ENCODE data around the gene ACTN1. TPM values are rescaled to one million over a fixed set of nuclear protein-coding genes. Genes with fewer than 3 reads are reported as not detected.

ACTN1 gene
- total RNA-seq, 2 experiments from 2014 or later: 73.8 to 73.9 TPM

DNA sequence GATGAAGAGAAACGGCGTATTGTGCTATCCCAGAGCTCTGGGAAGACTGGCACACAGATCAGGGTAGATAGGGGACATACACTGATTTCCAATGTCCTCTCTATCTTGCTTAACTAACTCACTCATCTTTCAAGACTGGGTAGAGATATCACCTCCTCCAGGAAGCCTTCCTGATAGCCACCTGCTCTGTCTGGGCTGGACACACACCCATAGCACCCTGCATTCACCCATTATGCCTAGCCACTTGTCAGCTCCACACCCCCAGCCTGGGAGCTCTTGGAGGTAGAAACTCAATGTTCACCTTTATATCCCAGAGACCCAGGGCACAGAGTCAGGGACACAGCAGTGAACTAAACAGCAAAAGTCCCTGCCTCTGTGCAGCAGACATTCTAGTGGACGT lies 52.0 kb downstream of the ACTN1 start:
- POLR2A ChIA-PET: no interaction called here
- CTCF ChIA-PET: no interaction called here

DNA sequence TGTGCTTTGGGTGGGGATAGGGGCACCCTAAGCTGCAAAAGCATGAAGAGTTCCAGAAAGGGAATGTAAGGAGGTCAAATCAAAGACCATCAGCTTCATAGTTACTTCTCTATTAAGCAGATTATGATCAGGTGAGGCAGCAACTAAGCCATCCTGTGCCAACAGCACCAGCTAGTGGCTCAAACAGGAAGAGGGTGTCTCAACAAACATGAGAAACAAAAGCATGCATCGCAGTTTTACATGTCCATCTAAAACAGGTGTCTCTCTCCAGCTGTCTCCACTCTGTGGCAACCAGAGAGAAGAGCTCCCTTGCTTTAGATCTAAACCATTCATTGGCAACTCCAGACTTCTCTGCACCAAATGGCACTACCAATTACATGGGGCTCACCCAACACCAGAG lies 52.9 kb downstream of the ACTN1 start:
- ChIA-PET CTCF (interaction anchor here (1.2 kb wide), 1 partner anchor 63 kb away, joined by 3 read pairs; no protein-coding TSS in a partner anchor), POLR2A (no interaction called here)

DNA sequence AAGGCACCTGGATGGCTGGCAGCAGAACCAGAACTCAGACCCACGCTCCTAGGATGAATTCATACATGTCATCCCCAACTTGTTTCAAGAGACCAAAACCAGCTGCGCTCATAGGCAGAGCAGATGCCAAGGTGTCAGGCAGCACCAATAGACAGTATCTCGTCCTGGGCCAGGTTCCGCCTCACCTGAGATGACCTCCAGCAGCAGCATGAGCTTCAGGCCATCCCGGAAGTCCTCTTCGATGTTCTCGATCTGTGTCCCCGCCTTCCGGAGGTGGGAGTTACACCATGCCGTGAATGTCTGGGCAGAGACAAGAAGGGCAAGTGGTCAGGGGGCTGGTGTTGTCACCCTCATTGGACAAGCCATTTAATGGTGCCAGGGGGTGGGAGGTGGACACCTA lies 53.7 kb downstream of the ACTN1 start:
- ChIA-PET CTCF (no interaction called here), POLR2A (no interaction called here)

DNA sequence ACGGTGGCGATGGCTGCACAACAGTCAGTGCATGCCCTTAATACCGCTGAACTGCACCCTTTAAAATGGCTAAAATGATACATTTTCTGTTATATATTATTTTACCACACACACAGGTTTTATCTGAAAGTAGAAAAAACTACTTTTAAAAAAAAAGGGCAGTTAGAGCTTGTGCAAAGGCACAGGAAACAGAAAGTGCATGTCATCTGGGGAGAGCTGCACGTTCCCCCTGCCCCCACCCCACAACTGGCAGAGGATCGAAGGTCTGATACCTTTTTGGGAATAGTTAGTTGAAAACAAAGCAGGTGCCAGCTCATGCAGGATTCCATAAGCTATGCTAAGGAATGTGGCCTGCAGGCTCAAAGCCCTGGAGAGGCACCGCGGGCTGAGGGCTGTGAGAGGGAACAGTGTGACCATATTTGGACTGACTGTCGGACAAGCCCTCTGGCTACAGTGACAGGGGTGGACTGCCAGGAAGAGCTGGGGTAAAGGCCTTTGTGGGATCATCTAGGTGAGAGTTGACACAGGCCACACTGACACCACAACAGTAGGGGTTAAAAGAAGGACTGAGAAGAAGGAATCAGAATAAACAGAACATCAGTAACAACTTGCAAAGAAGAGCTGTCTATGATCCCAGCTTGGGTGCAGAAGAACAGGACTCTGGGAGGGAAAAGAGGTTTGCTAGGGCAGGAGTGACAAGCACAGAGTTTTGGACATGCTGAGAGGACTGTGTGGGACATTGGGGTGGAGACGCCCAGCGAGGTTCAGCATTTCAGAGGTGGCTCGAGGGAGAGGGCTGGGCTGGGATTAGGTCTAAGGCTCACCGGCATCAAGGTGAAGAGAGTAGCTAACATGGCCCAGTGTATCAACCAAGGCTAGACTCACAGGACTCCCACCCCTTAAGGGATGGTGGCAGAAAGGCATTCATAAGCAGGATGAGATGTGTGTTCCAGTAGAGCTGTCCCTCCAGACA lies 54.6 kb downstream of the ACTN1 start:
- CTCF ChIA-PET: interaction anchor here (1.6 kb wide), 1 partner anchor 12 kb away, joined by 4 read pairs; no protein-coding TSS in a partner anchor
- POLR2A ChIA-PET: no interaction called here

DNA sequence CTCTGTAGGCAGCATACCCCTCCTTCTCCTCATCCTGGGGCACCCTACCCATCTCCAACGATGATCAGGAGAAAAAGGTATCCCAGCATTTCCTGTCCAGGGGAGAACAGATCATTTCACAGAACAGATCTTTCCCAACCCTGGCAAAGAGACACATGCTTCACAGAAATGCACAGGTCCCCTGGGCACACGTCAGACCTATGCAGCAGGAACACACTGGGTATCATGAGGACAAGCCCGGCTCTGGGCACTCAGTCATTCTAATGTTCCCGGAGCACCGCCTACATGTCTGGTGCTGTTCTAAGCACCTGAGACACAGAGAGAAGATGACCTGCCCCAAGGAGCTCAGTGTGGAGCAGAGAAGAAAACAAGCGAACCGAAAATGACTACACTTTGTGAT lies 56.2 kb downstream of the ACTN1 start:
- CTCF ChIA-PET: no interaction called here
- POLR2A ChIA-PET: no interaction called here

DNA sequence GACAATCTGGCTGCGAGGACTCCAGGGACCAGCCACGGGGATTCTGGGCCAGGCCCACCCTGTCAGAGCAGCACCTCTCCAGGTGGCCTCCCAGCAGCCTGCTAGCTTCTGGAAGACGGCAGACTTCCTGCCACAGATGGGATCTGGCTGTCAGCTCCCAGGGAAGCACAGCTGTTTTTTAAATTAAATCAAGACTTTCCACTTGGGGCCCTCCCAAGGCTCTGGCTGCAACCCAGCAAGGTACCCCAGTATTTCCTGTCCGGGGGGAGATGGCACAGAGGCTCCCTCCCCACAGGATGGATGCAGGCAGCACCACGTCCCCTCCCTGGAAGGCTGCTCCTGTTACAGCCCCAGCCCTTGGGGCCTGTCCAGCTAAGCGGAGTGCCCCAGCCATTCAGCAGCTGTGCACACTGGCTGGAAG lies 56.9 kb downstream of the ACTN1 start:
- ChIA-PET POLR2A (no interaction called here), CTCF (interaction anchor here (0.5 kb wide), 1 partner anchor 10 kb away, joined by 3 read pairs; no protein-coding TSS in a partner anchor)

DNA sequence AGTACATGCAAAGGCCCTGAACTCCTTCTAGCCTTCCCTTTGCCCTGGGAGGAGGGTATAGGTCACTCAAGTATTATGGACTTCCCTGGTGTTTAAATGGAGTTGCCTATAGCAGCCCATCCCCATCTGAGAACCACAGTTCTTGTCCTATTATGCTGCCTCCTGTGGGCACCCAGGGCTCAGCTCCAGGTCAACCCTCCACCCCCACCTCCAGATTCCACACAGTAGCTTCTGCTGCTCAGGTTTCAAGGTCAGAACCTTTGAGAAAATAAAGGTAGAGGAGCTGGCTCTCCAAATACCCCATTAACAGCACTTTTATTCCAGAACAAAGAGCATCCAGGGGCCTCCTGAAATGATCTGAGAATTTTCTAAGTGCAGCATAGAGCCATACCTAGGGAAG lies 57.4 kb downstream of the ACTN1 start:
- CTCF ChIA-PET: no interaction called here
- POLR2A ChIA-PET: no interaction called here

DNA sequence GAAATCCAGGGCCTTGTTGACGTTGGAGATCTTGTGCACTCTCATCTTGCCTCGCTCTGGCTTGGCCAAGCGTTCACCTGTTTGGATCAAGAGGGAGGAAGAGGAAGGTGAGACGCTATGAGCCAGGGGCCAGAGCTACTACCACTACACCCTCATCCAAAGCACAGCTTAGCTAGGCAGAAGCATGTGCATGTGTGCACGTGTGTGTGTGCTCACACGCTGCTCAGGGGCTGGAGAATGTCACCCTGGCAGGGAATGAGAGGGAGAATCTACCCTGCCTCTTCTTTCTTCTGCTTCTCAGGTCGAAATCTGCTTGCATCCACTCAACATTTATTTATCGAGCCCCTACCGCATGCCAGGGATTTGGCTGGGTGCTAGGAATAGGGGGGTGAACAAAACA lies 58.1 kb downstream of the ACTN1 start:
- ChIA-PET CTCF (no interaction called here), POLR2A (no interaction called here)

DNA sequence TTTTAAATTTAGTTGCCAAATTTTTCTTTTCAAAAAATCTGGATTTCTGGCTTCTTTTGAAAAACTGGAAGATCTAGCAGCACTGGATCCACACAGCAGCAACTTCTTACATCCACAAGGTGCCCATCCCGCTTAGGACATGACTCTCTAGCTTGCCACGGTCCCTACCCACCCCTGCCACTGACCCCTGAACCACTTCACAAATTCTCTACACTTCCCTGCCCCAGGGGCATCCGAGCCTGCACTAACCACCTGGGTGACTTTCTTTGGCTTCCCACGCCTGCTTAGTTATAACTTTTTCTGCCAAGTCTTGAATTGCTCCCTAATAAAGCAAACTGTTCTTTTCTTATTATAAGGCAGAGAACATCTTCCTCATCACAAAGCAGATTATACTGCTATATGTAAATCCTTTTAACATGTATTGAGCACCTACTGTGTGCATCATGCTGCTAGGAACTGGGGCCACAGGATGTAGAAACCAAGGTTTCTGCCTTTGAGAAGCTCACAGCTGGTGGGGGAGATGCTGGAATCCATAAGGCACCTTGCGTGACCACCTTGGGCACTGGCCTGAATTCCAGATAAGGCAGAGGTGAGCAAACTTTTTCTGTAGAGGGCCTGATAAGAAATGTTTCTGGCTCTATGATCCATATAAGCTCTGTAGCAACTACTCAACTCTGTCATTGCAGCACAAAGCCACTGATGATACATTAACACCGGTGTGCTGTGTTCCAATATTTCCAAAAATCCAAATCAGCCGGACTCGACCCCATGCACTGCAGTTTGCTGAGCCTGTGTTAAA lies 59.8 kb downstream of the ACTN1 start:
- POLR2A ChIA-PET: no interaction called here
- CTCF ChIA-PET: interaction anchor here (1.2 kb wide), 2 partner anchors 8 to 188 kb away, joined by 3 read pairs; no protein-coding TSS in a partner anchor

DNA sequence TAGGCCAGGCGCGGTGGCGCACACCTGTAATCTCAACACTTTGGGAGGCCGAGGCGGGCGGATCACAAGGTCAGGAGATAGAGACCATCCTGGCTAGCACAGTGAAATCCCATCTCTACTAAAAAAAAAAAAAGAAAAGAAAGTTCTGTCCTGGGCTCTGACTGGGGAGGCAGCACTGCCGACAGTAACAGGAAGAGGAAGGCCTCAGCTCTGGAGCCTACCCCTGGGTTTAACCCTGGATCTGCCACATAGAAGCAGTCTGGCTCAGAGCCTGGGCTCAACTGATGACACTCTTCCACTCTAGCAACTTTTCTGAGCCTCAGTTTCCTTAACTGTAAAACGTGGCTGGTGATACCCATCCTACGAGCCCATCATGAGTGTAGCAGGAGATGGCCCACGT lies 60.5 kb downstream of the ACTN1 start:
- POLR2A ChIA-PET: no interaction called here
- CTCF ChIA-PET: no interaction called here

DNA sequence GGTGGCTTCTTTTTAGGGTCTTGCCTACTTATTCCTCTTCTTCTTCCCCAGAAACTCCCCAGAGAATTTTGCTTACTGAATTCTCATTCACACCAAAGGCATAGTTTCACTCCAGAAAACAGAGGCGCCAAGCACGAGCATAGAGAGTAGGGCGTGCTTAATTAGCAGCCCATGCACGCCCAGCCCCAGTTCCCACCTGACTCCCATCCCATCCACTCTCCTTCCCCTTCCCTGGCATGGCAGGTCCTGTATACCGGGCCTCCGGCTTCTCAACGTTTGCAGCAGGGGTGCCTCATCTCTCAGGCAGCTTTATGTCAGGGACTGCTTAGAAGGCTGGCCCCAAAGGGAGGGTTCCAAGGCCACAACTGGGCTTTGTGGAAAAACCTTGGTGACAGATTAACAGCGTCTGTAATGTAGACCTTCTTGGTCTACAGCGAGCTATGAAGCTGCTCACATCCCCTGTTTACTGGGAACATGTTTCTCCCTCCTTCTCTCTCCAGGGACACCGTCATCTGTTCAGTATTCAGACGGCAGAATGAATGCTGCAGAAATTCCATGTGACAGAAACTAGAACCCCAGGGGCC lies 62.7 kb downstream of the ACTN1 start:
- ChIA-PET POLR2A (no interaction called here), CTCF (interaction anchor here (0.5 kb wide), 1 partner anchor 688 kb away, joined by 3 read pairs; no protein-coding TSS in a partner anchor)

DNA sequence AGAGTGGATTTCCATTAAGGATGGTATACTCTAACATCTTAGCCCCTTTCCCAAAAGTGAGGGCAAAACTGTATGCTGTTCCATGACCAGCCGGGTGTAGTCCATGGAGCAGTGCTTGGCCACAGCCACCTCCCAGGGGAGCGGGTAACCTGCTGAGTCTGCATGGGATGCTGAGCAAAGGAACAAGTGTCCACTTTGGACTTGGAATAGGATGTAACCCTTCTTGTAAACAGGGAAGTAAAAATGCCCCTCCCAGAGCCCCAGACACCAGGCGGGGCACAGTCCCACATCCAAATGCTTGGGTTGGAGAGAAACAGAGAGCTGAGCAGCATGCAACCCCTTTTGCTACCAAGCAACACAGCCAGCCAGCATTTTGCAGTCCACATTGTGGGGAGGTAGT lies 65.6 kb downstream of the ACTN1 start:
- ChIA-PET POLR2A (no interaction called here), CTCF (no interaction called here)

DNA sequence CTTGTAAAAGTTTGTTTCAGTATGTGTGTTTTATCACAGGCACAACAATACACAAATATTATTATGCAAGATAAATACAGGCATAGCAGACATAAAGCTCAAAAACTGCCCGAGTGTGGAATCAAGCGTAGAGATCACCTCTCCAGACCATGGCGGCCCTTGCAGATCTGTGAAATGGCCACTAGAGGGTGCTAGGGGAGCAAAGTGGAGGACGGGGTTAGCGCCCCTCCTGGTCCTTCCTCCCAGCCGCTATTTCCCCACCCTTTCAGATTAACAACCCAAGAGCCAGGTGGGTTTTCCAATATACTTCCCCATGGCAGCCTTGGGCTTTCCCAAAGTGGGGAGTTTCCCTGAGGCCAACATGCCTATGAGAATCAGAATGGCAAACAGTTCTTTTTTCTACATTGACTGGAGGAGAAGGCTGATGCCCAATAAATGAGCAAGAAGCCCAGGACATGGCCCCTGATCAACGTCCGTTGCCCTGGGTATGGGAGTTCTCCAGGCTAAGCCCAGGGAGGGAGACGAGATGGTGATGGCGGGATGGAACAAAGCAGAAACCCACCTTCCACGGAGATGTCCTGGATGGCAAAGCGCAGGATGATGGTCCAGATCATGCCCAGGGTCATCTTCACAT lies 67.4 kb downstream of the ACTN1 start:
- POLR2A ChIA-PET: no interaction called here
- CTCF ChIA-PET: interaction anchor here (0.6 to 2.1 kb wide), 16 partner anchors 8 to 208 kb away, joined by 3 to 13 read pairs (median 3); no protein-coding TSS in a partner anchor

DNA sequence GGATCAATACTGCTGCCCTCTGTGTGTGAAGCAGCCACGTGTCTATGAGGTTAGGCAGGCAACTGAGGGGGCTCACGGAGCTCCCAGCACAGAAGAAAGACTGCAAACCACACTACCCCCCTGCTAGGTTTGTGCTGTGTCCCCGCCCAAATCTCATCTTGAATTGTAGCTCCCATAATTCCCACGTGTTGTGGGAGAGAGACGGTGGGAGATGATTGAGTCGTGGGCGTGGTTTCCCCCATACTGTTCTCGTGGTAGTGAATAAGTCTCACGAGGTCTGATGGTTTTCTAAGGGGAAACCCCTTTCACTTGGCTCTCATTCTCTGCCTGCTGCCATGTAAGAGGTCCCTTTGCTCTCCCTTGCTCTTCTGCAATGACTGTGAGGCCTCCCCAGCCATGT lies 68.6 kb downstream of the ACTN1 start:
- ChIA-PET CTCF (interaction anchor here (0.6 to 2.1 kb wide), 6 partner anchors 40 to 197 kb away, joined by 3 to 13 read pairs (median 5); no protein-coding TSS in a partner anchor), POLR2A (no interaction called here)

DNA sequence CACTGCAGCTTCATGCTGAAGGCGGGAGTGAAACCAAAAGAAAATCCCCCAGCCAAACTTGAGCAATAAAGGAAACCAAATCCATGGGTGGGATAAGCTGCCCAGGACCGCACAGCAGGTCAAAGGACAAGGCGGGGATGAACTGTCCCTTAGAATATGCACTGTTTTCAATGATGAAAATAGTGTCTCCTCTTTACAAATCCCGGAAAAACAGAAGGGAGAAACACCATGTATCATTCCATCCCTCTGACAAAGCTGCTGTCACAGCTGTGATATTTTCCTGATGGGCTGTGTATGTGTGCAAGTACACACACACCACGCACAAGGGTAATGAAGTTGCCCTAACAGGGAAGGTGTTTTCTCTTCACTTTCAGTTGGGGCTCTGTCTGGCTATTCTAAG lies 70.3 kb downstream of the ACTN1 start:
- POLR2A ChIA-PET: no interaction called here
- CTCF ChIA-PET: interaction anchor here (0.5 kb wide), 1 partner anchor 190 kb away, joined by 4 read pairs; no protein-coding TSS in a partner anchor

DNA sequence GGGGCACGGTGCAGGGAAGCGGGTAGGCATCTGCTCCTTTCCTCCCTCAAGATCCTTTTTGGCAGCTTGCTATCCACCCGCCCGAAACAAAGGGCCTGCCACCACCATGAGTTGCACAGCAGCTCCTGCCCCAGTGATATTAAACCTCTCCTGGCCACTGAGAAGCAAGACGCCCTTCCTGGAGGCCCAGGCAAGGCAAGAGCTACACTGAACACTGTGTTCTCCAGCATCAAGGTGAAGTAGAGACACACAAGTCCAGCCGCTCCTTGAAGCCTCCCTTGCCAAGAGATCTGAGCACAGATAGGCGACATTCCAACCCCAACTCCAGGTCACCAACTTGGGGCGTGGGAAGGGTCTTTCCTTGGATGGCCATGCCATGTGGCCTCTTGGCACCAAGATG lies 70.9 kb downstream of the ACTN1 start:
- ChIA-PET POLR2A (no interaction called here), CTCF (no interaction called here)

DNA sequence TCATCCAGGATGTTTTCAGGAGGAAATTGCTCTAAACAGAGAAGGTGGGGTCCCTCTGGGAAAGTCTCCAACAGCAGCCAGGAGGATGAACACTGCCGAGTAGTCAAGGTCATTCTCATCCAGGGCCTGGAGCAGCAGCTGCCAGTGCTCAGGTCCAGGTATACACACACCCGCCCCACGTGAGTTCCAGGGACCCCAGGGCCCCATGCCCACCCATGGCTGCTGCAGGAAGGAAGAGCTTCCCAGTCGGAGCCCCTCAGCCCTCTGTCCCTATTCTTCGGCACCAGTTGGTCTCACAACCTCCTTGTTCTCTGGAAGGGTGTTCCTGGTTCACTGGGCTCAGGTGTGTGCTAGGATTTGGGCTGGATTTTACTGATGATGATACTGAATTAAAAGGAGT lies 72.7 kb downstream of the ACTN1 start:
- ChIA-PET CTCF (no interaction called here), POLR2A (no interaction called here)

DNA sequence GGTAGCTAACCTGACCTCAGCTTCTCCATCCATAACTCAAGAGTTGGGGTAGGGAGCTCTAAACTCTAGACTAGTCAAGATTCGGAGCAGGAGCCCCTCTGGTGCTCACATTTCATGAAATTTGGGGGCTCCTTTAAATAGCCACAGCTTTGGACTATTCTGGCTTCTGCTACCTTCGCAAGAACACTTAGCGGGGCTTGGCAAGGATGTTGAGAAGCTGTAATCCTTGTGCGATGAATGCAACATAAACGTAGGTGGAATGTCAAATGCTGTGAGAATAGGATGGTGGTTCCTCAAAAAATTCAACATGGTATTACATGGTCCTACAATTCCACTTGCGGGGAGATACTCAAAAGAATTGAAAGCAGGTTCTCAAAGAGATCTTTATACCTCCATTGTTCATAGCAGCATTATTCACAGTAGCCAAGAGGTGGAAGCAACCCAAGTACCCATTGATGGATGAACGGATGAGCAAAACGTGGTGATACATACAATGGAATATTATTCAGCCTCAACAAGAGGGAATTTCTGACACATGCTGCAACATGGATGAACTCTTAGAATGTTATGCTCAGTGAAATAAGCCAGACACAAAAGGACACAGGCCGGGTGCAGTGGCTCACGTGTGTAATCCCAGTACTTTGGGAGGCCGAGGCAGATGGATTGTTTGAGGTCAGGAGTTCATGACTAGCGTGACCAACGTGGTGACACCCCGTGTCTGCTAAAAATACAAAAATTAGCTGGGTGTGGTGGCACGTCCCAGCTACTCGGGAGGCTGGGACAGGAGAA lies 73.8 kb downstream of the ACTN1 start:
- ChIA-PET POLR2A (no interaction called here), CTCF (no interaction called here)

DNA sequence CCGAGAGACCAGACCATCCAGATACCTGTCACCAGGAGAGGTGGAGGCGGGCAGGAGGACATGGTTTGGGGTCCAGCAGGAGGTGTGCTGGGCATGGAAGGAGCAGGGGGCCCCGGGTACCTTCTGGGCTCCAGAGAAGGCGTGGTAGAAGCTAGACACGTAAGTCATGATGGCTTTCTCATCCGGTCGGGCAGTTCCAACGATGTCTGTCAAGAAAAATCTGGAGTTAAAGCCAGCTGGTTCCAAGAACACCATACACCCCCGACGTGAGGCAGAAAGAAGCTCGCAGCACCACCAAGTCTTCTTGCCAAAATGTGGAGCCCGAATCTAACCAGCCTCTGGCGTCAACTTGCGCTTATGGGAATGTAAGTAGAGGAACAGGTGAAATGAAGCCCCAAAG lies 76.7 kb downstream of the ACTN1 start:
- CTCF ChIA-PET: interaction anchor here (0.6 kb wide), 1 partner anchor 9 kb away, joined by 3 read pairs; no protein-coding TSS in a partner anchor
- POLR2A ChIA-PET: no interaction called here
